ENCODE data around the gene CXCR1. TPM values are rescaled to one million over a fixed set of nuclear protein-coding genes. Genes with fewer than 3 reads are reported as not detected.

The CXCR1 gene
- total RNA-seq, 1 donor from 2014 or later, result not detected

Other genes with a start within 250 kb of the CXCR1 start
- gene TNS1, start 164.0 kb downstream of the CXCR1 start, total RNA-seq, result 54.5 and 70.6 TPM in 2 replicates
- gene RUFY4, start 97.7 kb downstream of the CXCR1 start, total RNA-seq, result not detected in 2 replicates
- gene CXCR2, start 40.9 kb downstream of the CXCR1 start, total RNA-seq, result not detected in 2 replicates
- gene ARPC2, start 50.2 kb upstream of the CXCR1 start, total RNA-seq, result 387 and 464 TPM in 2 replicates
- gene GPBAR1, start 94.1 kb upstream of the CXCR1 start, total RNA-seq, result 0.92 TPM in 1 of 2 replicates, not detected in the other
- 173 and 174 TPM in 2 replicates for gene AAMP, start 103.2 kb upstream of the CXCR1 start, total RNA-seq
- gene PNKD, start 103.6 kb upstream of the CXCR1 start, total RNA-seq, result 36.8 and 45.4 TPM in 2 replicates
- 155 and 160 TPM in 2 replicates for gene TMBIM1, start 125.5 kb upstream of the CXCR1 start, total RNA-seq
- gene CATIP, start 189.9 kb upstream of the CXCR1 start, total RNA-seq, result not detected in 2 replicates
- gene SLC11A1, start 215.3 kb upstream of the CXCR1 start, total RNA-seq, result 0.21 TPM in 1 of 2 replicates, not detected in the other
- 37.8 and 53.6 TPM in 2 replicates for gene CTDSP1, start 232.9 kb upstream of the CXCR1 start, total RNA-seq

Measured in kidney epithelial cell (primary cell).